ENCODE results near the gene VCL. TPM values are rescaled to one million over a fixed set of nuclear protein-coding genes. Genes with fewer than 3 reads are reported as not detected.
"Not testable (repeated sequence)": the region's sequence is repeated elsewhere in the genome, so short reads cannot be mapped to it uniquely, and the experiment has no call there.

VCL gene
- total RNA-seq, 1 donor = 513 TPM

DNA sequence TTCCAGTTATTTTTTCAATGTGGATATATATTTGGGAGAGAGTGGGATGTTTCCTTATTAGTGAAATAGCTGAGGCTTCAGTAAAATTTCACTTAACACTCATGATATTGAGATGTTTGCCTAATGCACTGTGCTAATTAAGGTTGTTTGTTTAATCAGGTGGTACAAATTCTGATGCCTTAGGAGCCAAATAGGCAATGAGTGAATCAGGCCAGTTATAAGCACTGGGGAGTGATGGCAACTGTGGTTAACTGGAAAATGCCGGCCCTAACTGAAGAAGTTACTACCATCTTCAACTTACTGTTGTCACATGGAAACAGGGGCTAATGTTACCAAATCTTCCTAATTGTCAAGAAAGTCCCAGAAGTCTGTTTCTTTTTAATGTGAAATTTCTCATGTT lies 32.0 kb downstream of the VCL start:
- H3K4me3 ChIP-seq (ENCODE audit: low read depth, low read length) = no peak overlapping the region
- TF ChIP-seq, protein P1, sequence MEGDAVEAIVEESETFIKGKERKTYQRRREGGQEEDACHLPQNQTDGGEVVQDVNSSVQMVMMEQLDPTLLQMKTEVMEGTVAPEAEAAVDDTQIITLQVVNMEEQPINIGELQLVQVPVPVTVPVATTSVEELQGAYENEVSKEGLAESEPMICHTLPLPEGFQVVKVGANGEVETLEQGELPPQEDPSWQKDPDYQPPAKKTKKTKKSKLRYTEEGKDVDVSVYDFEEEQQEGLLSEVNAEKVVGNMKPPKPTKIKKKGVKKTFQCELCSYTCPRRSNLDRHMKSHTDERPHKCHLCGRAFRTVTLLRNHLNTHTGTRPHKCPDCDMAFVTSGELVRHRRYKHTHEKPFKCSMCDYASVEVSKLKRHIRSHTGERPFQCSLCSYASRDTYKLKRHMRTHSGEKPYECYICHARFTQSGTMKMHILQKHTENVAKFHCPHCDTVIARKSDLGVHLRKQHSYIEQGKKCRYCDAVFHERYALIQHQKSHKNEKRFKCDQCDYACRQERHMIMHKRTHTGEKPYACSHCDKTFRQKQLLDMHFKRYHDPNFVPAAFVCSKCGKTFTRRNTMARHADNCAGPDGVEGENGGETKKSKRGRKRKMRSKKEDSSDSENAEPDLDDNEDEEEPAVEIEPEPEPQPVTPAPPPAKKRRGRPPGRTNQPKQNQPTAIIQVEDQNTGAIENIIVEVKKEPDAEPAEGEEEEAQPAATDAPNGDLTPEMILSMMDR (IDR thresholded peaks at IDR 0.05; ENCODE audit: insufficient read depth, low read depth, low read length) = no peak
- no peak for DNase-seq (ENCODE audit: low read depth)

DNA sequence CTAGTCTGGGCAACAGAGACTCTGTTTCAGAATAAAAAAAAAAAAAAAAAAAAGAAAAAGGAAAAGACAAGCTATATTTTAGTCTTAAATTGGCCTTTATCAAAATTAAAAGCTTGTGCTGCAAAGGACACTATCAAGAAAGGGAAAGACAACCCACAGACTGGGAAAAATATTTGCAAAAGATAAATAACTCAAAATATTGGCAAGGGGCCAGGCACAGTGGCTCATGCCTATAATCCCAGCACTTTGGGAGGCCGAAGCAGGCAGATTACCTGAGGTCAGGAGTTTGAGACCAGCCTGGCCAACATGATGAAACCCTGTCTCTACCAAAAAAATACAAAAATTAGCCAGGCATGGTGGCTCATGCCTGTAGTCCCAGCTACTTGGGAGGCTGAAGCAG lies 34.3 kb downstream of the VCL start:
- not testable (repeated sequence) for H3K4me3 ChIP-seq (ENCODE audit: low read depth, low read length); DNase-seq (ENCODE audit: low read depth)

DNA sequence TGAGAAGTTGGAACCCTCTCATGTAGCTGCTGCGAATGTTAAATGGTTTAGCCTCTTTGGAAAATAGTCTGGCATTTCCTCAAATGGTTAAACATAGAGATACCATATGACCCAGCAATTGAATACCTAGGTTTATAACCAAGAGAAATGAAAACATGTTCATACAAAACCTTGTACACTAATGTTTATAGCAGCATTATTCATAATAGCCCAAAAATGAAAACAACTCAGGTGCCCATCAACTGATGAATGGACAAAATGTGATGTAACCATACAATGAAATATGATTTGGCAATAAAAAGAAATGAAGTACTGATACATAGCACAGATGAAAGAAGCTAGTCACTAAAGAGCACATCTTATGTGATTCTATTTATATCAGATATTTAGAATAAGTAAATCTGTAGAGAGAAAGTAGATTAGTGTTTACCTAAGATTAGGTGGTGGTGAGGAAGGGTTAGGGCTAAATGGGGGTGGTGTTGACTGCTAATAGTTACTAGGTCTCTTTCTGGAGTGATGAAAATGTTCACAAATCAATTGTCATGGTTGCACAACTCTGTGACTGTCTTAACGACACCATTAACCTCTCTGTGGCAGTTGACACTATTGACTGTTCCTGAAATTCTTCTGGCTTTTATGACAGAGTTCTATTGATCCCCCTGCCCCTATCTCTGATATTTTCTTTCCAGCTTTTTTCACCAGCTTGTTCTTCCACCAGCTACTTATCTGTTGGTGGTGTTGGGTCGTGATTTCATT lies 35.2 kb downstream of the VCL start:
- DNase-seq (ENCODE audit: low read depth) = no peak
- no peak overlapping the region for H3K4me3 ChIP-seq (ENCODE audit: low read depth, low read length)
- TF ChIP-seq, protein P1 (IDR thresholded peaks at IDR 0.05; ENCODE audit: insufficient read depth, low read depth, low read length) = no peak

DNA sequence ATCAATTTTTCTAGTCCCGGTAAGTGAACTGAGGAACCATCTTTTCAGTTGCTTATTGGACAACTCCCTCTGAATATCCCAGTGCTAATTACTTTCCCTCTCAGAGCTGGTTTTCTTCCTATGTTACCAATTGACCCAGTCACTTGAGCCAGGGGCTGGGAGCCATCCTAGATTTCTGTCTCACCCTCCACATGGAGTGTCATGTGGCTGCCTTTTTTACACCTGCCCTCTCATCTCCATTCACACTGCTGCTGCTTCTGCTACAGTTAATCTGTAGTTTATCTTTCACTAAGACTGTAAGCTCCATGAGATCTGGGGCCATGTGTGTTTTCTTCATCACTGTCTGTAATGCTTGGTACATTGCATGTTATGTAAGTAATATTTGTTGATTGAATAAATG lies 35.8 kb downstream of the VCL start:
- no peak overlapping the region for H3K4me3 ChIP-seq (ENCODE audit: low read depth, low read length)
- TF ChIP-seq, protein P1 (IDR thresholded peaks at IDR 0.05; ENCODE audit: insufficient read depth, low read depth, low read length) = no peak
- DNase-seq (ENCODE audit: low read depth) = peak; percentile 73

DNA sequence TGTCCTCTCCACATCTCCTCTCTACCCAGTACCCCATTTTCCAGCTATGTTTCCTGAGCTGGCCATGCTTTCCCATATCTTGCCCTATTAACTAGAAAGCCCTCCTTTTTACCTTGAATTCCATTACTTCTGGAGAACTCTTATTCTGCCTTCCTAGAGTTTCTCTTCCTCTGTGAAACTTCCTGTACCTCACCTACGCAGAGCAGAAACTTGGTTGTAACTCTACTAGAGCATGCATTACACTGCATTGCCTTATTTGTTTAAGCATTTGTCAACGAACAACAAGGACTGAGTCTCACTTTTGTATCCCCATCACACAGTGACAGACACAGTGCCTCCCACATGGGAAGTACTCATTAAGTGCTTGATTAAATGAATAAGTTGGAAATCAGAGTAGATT lies 36.4 kb downstream of the VCL start:
- TF ChIP-seq, protein P1 (IDR thresholded peaks at IDR 0.05; ENCODE audit: insufficient read depth, low read depth, low read length) = no peak
- no peak for DNase-seq (ENCODE audit: low read depth)
- no peak overlapping the region for H3K4me3 ChIP-seq (ENCODE audit: low read depth, low read length)

DNA sequence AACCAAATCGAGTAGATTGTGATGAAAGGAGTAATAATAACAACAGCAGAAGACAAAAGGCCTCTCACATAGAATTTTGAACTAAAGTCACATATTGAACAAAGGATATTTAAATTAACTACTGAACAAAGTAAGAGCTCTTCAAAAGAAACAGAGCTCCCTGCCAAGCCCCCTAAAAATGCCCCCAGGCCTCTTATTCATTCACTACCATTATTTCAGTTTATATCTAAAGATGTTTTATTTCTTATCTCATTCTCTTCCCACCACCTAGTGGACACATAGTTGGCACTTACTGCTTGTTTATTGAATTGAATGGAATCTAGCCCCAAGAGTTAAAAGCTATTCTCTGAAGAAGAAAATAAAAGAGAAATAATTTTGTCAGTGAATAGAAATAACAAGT lies 37.4 kb downstream of the VCL start:
- TF ChIP-seq, protein P1 (IDR thresholded peaks at IDR 0.05; ENCODE audit: insufficient read depth, low read depth, low read length) = peak; percentile 32
- no peak overlapping the region for H3K4me3 ChIP-seq (ENCODE audit: low read depth, low read length)
- no peak for DNase-seq (ENCODE audit: low read depth)

DNA sequence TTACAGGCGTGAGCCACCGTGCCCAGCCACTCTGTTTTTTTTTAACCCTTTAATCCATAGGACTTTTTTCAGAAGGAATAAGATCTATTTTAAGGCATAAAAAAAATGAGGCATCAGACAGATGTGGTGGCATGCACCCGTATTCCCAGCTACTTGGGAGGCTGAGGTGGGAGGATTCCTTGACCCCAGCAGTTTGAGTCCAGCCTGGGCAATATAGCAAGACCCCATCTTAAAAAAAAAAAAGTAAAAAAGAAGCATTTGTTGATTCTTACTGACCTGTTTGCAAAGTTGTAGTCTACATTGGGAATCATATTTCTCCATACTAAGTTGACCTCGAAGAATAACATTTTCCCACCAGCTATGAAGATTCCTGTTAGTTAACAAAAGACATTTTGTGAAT lies 38.6 kb downstream of the VCL start:
- TF ChIP-seq, protein P1 (IDR thresholded peaks at IDR 0.05; ENCODE audit: insufficient read depth, low read depth, low read length) = no peak
- no peak overlapping the region for H3K4me3 ChIP-seq (ENCODE audit: low read depth, low read length)
- DNase-seq (ENCODE audit: low read depth) = no peak
